ENCODE data around the gene AP3B1. TPM values are rescaled to one million over a fixed set of nuclear protein-coding genes. Genes with fewer than 3 reads are reported as not detected.

The AP3B1 gene
- total RNA-seq, 5 donors from 2014 or later (not counting 1 experiment from before 2014, with no cell fraction given): 26.2 to 40.8 (median 31.4) TPM

DNA sequence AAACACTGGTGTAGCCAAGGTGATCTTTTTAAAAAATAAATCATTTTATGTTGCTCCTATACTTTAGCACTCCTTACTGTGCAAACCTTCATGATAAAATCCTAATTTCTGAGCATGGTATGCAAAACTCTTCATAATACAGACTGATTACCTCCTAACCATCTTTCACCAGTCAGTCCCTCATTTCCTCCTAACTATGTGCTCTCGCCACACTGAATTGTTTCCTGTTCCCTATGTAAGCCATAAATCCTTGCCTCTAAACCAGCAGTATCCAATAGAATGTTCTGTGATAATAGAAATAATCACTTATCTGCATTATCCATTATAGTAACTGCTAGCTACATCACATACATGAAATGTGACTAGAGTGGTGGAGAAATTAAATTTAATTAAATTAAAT, 10.7 kb downstream of the AP3B1 start:
- ATAC-seq (replicated peaks in 1 of 4) (no peak), DNase-seq (no peak)
- no CpG with 5 or more reads among the region's 1 CpG for WGBS (ENCODE audit: insufficient coverage)
- H3K36me3 ChIP-seq (ENCODE audit: control insufficient read depth in 2 of 2, extremely low read depth in 1 of 2, insufficient read depth in 1 of 2, low read length in 1 of 2): no peaks in the 10 kb centered on the region
- H3K4me1 ChIP-seq (ENCODE audit: control insufficient read depth in 1 of 2, extremely low read depth in 1 of 2, insufficient read depth in 2 of 2, low read length in 2 of 2): no peaks in the 10 kb centered on the region
- peaks cover 34 to 47% (median 45%) of the 10 kb centered on the region in 3 donors for H3K4me1 Mint-ChIP-seq
- no peaks in the 10 kb centered on the region for H3K27me3 Mint-ChIP-seq
- H3K9me3 ChIP-seq: no peaks in the 10 kb centered on the region
- no peak overlapping the region for H3K27ac ChIP-seq (ENCODE audit: low read length)
- no peak overlapping the region for H3K4me3 ChIP-seq (ENCODE audit: control insufficient read depth in 1 of 2, extremely low read depth in 1 of 2, low read length in 1 of 2)
- ChIA-PET CTCF (interaction anchor here in 1 of 2 donors (1.2 kb wide), 1 partner anchor 16 kb away, joined by 5 read pairs; no protein-coding TSS in a partner anchor), POLR2A (interaction anchor here (0.5 to 1.1 kb wide), 5 partner anchors 10 to 1137 kb away, joined by 3 to 8 read pairs (median 3); partner anchors contain the start of gene AP3B1 (in 1 of the 2))
- H3K27me3 ChIP-seq (replicated peaks in 1 of 2; ENCODE audit: control insufficient read depth in 2 of 2, extremely low read depth in 1 of 2, insufficient read depth in 2 of 2, low read length in 1 of 2): no peaks in the 10 kb centered on the region
- H3K36me3 Mint-ChIP-seq: peaks cover 12% of the 10 kb centered on the region
- H3K27ac Mint-ChIP-seq: no peak overlapping the region
- no peaks in the 10 kb centered on the region for H3K9me3 Mint-ChIP-seq
- no peak overlapping the region for H3K4me3 Mint-ChIP-seq

DNA sequence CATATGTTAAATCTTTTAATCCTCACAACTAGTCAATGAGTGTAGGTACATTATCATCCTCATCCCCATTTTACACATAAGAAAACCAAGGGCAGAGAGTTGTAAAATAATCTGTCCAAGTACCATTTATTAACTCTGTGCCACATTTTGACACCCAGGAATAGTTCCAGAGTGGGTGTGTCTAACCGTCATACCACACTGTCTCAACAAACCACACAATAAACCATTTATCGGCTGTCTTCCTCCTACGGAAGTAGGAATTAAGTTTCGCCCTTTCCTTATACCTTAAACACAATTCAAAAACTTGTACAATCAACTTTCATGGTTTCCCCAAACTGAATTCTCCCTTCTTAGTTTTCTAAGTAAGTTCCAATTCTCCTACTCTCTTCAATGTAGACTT, 11.4 kb downstream of the AP3B1 start:
- H3K9me3 Mint-ChIP-seq: no peaks in the 10 kb centered on the region
- no peaks in the 10 kb centered on the region for H3K9me3 ChIP-seq
- ATAC-seq (replicated peaks in 1 of 4): no peak
- H3K4me1 ChIP-seq (ENCODE audit: control insufficient read depth in 1 of 2, extremely low read depth in 1 of 2, insufficient read depth in 2 of 2, low read length in 2 of 2): no peaks in the 10 kb centered on the region
- no peaks in the 10 kb centered on the region for H3K27me3 Mint-ChIP-seq
- no peak overlapping the region for H3K4me3 Mint-ChIP-seq
- peaks cover 34 to 45% (median 44%) of the 10 kb centered on the region in 3 donors for H3K4me1 Mint-ChIP-seq
- WGBS (ENCODE audit: insufficient coverage): 75% methylated on average over 4 of the region's 4 CpGs
- H3K27me3 ChIP-seq (replicated peaks in 1 of 2; ENCODE audit: control insufficient read depth in 2 of 2, extremely low read depth in 1 of 2, insufficient read depth in 2 of 2, low read length in 1 of 2): no peaks in the 10 kb centered on the region
- H3K36me3 ChIP-seq (ENCODE audit: control insufficient read depth in 2 of 2, extremely low read depth in 1 of 2, insufficient read depth in 1 of 2, low read length in 1 of 2): no peaks in the 10 kb centered on the region
- ChIA-PET CTCF (interaction anchor here in 1 of 2 donors (1.2 to 1.5 kb wide), 2 partner anchors 9 to 78 kb away, joined by 3 to 4 read pairs; partner anchors contain the start of gene SCAMP1), POLR2A (interaction anchor here (0.5 to 0.6 kb wide), 3 partner anchors 40 to 1133 kb away, joined by 3 to 4 read pairs (median 3); no protein-coding TSS in a partner anchor)
- DNase-seq: no peak
- peaks cover 12% of the 10 kb centered on the region for H3K36me3 Mint-ChIP-seq
- H3K4me3 ChIP-seq (ENCODE audit: control insufficient read depth in 1 of 2, extremely low read depth in 1 of 2, low read length in 1 of 2): no peak overlapping the region
- H3K27ac ChIP-seq (ENCODE audit: low read length): no peak overlapping the region
- no peak overlapping the region for H3K27ac Mint-ChIP-seq

DNA sequence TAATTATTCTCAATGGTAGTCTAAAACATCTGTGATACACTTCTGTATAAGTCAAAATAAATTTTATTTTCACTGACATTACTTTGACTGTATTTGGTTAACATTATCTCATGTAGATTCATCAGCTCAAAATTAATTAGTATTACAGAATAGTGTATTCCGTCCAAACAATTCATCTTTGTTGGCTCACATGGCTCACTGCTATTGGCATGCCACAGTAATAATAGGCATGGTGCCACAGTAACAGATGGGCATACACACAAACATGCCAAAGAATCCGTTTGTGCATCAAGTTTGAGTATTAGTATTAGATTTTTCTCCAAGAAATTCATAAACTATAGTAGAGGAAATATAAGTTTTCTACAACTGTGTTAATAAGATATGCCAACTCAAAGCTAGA, 14.2 kb downstream of the AP3B1 start:
- peaks cover 8% of the 10 kb centered on the region for H3K36me3 Mint-ChIP-seq
- DNase-seq: no peak
- ChIA-PET CTCF (no interaction called here), POLR2A (interaction anchor here in 1 of 2 donors (0.9 kb wide), 1 partner anchor 14 kb away, joined by 4 read pairs; the partner anchor contains the start of gene AP3B1)
- ATAC-seq (replicated peaks in 1 of 4): no peak
- H3K9me3 Mint-ChIP-seq: no peaks in the 10 kb centered on the region
- no peak overlapping the region for H3K4me3 Mint-ChIP-seq
- H3K36me3 ChIP-seq (ENCODE audit: control insufficient read depth in 2 of 2, extremely low read depth in 1 of 2, insufficient read depth in 1 of 2, low read length in 1 of 2): peaks cover 0 to 3% of the 10 kb centered on the region in 2 donors
- H3K27me3 Mint-ChIP-seq: no peaks in the 10 kb centered on the region
- no peak overlapping the region for H3K27ac ChIP-seq (ENCODE audit: low read length)
- WGBS (ENCODE audit: insufficient coverage): no CpG with 5 or more reads among the region's 2 CpGs
- peaks cover 29 to 35% (median 32%) of the 10 kb centered on the region in 3 donors for H3K4me1 Mint-ChIP-seq
- no peaks in the 10 kb centered on the region for H3K4me1 ChIP-seq (ENCODE audit: control insufficient read depth in 1 of 2, extremely low read depth in 1 of 2, insufficient read depth in 2 of 2, low read length in 2 of 2)
- H3K4me3 ChIP-seq (ENCODE audit: control insufficient read depth in 1 of 2, extremely low read depth in 1 of 2, low read length in 1 of 2): no peak overlapping the region
- no peaks in the 10 kb centered on the region for H3K9me3 ChIP-seq
- no peaks in the 10 kb centered on the region for H3K27me3 ChIP-seq (replicated peaks in 1 of 2; ENCODE audit: control insufficient read depth in 2 of 2, extremely low read depth in 1 of 2, insufficient read depth in 2 of 2, low read length in 1 of 2)
- no peak overlapping the region for H3K27ac Mint-ChIP-seq

DNA sequence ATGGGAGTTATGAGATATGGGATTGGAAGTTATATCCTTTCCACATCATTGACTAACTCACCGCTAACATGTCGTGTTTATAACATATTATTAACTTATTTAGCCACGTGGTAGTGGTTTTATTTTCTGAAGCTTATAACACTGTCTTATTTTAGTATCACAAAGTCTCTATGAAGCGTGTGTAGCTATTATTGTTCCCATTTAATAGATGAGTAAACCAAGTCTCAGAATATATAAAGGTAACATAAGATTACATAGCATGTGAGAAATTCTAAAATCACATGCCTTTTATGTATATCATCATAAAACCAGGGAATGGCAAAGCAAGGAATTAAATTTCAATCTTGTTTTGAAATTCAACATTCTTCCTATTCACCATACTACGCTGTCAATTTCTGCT, 15.3 kb downstream of the AP3B1 start:
- ATAC-seq (replicated peaks in 1 of 4): no peak
- Mint-ChIP-seq H3K4me1 (peaks cover 30 to 39% (median 35%) of the 10 kb centered on the region in 3 donors), H3K27ac (no peak overlapping the region), H3K4me3 (no peak overlapping the region), H3K9me3 (no peaks in the 10 kb centered on the region), H3K36me3 (peaks cover 6% of the 10 kb centered on the region), H3K27me3 (no peaks in the 10 kb centered on the region)
- Histone ChIP-seq H3K27ac (ENCODE audit: low read length) (no peak overlapping the region), H3K27me3 (replicated peaks in 1 of 2; ENCODE audit: control insufficient read depth in 2 of 2, extremely low read depth in 1 of 2, insufficient read depth in 2 of 2, low read length in 1 of 2) (no peaks in the 10 kb centered on the region), H3K4me1 (ENCODE audit: control insufficient read depth in 1 of 2, extremely low read depth in 1 of 2, insufficient read depth in 2 of 2, low read length in 2 of 2) (no peaks in the 10 kb centered on the region), H3K4me3 (ENCODE audit: control insufficient read depth in 1 of 2, extremely low read depth in 1 of 2, low read length in 1 of 2) (no peak overlapping the region), H3K36me3 (ENCODE audit: control insufficient read depth in 2 of 2, extremely low read depth in 1 of 2, insufficient read depth in 1 of 2, low read length in 1 of 2) (peaks cover 0 to 3% of the 10 kb centered on the region in 2 donors), H3K9me3 (no peaks in the 10 kb centered on the region)
- ChIA-PET POLR2A (no interaction called here), CTCF (no interaction called here)
- DNase-seq: no peak
- WGBS (ENCODE audit: insufficient coverage): no CpG with 5 or more reads among the region's 5 CpGs

DNA sequence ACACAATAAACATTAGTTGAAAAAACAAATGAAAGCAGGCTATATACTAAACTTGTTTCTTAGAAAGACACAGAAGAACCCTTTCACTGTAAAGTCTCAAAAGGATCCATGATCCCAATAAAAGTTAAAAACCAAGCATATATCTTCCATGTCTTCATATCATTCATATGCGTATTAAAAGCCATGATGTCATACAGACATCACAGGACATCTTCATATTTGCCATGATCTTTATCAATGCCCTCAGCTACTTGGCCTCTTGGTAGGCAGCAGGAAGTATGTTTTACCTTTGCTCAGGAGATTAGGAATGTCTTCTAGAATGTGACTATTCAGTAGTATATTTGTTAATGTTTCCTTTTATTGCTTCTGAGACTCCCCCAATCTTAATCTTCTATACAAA, 16.8 kb downstream of the AP3B1 start:
- Histone ChIP-seq H3K9me3 (no peaks in the 10 kb centered on the region), H3K36me3 (ENCODE audit: control insufficient read depth in 2 of 2, extremely low read depth in 1 of 2, insufficient read depth in 1 of 2, low read length in 1 of 2) (peaks cover 0 to 3% of the 10 kb centered on the region in 2 donors), H3K27me3 (replicated peaks in 1 of 2; ENCODE audit: control insufficient read depth in 2 of 2, extremely low read depth in 1 of 2, insufficient read depth in 2 of 2, low read length in 1 of 2) (no peaks in the 10 kb centered on the region), H3K4me1 (ENCODE audit: control insufficient read depth in 1 of 2, extremely low read depth in 1 of 2, insufficient read depth in 2 of 2, low read length in 2 of 2) (no peaks in the 10 kb centered on the region), H3K4me3 (ENCODE audit: control insufficient read depth in 1 of 2, extremely low read depth in 1 of 2, low read length in 1 of 2) (no peak overlapping the region), H3K27ac (ENCODE audit: low read length) (no peak overlapping the region)
- POLR2A ChIA-PET: no interaction called here
- peaks cover 29 to 43% (median 39%) of the 10 kb centered on the region in 3 donors for H3K4me1 Mint-ChIP-seq
- H3K36me3 Mint-ChIP-seq: peaks cover 2% of the 10 kb centered on the region
- DNase-seq: no peak
- H3K27me3 Mint-ChIP-seq: no peaks in the 10 kb centered on the region
- H3K4me3 Mint-ChIP-seq: no peak overlapping the region
- H3K9me3 Mint-ChIP-seq: no peaks in the 10 kb centered on the region
- no CpG with 5 or more reads among the region's 1 CpG for WGBS (ENCODE audit: insufficient coverage)
- ATAC-seq (replicated peaks in 1 of 4): no peak
- CTCF ChIA-PET: no interaction called here
- no peak overlapping the region for H3K27ac Mint-ChIP-seq

DNA sequence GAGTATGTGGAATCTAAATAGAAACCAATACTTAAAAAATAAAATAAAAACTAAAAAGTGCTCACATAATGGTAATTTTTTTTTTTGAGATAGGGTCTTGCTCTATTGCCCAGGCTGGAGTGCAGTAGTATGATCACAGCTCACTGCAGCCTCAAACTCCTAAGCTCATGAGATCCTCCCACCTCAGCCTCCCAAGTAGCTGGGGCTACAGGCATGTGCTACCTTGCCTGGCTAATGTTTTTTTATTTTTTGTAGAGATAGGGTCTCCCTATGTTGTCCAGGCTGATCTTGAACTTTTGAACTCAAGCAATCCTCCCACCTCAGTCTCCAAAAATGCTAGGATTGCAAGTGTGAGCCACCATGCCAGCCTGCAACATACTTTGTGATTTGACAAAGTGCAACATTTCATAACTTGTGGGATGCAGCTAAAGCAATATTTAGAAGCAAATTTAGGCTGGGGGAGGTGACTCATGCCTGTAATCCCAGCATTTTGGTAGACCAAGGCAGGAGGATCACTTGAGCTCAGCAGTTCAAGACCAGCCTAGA, 18.4 kb downstream of the AP3B1 start:
- POLR2A ChIA-PET: no interaction called here
- Histone ChIP-seq H3K9me3 (no peaks in the 10 kb centered on the region), H3K27me3 (replicated peaks in 1 of 2; ENCODE audit: control insufficient read depth in 2 of 2, extremely low read depth in 1 of 2, insufficient read depth in 2 of 2, low read length in 1 of 2) (no peaks in the 10 kb centered on the region), H3K27ac (ENCODE audit: low read length) (no peak overlapping the region), H3K36me3 (ENCODE audit: control insufficient read depth in 2 of 2, extremely low read depth in 1 of 2, insufficient read depth in 1 of 2, low read length in 1 of 2) (peaks cover 0 to 3% of the 10 kb centered on the region in 2 donors), H3K4me1 (ENCODE audit: control insufficient read depth in 1 of 2, extremely low read depth in 1 of 2, insufficient read depth in 2 of 2, low read length in 2 of 2) (no peaks in the 10 kb centered on the region), H3K4me3 (ENCODE audit: control insufficient read depth in 1 of 2, extremely low read depth in 1 of 2, low read length in 1 of 2) (no peak overlapping the region)
- Mint-ChIP-seq H3K4me1 (peaks cover 31 to 43% (median 42%) of the 10 kb centered on the region in 3 donors), H3K27me3 (no peaks in the 10 kb centered on the region), H3K27ac (no peak overlapping the region), H3K4me3 (no peak overlapping the region), H3K36me3 (peaks cover 6% of the 10 kb centered on the region), H3K9me3 (no peaks in the 10 kb centered on the region)
- DNase-seq: no peak
- ATAC-seq (replicated peaks in 1 of 4): no peak
- CTCF ChIA-PET: no interaction called here
